IMR-90 (cell line): ENCODE data around the gene GPR75. TPM values are rescaled to one million over a fixed set of nuclear protein-coding genes. Genes with fewer than 3 reads are reported as not detected.

Experiments used
- ATAC-seq: fragments of 200-7000 bp; cut with Tn5 transposase; 2 replicates; pipeline ENCODE4 v1.9.1; 2020; ENCODE audit warnings: low read depth, mild to moderate bottlenecking, moderate library complexity
- BruUV-seq: library from RNA; stranded (reverse); fragments of 400-500 nt; replicated peaks from 2 replicates; lab custom pipeline; 2021; lab: Mats Ljungman, UMichigan
- CTCF ChIA-PET: fragments of 300-600 bp; formaldehyde crosslinking; extraction: SDS; loops from one replicate; lab custom pipeline; 2021; ENCODE audit warnings: antibody characterized with exemption; lab: Yijun Ruan, JAX
- POLR2A ChIA-PET: fragments of 300-600 bp; sonication (Branson Sonifier 250); formaldehyde crosslinking; loops from one replicate; lab custom pipeline; 2022; ENCODE audit warnings: antibody characterized with exemption; ENCODE audit not compliant: unreplicated experiment; lab: Charles Lee
- DNase-seq: peaks from one replicate; pipeline ENCODE4 v3.0.0; 2013
- H2AFZ ChIP-seq: replicated peaks from 2 replicates; pipeline ENCODE3; 2013; ENCODE audit warnings: low read length, mild to moderate bottlenecking; ENCODE audit not compliant: poor library complexity
- H2AK5ac ChIP-seq: 2 replicates; pipeline ENCODE4 v1.6.1; 2013; ENCODE audit warnings: low read depth, low read length, inconsistent platforms
- H2AK9ac ChIP-seq: replicated peaks from 2 replicates; pipeline ENCODE3; 2013; ENCODE audit warnings: mild to moderate bottlenecking, low read depth, low read length, moderate library complexity; ENCODE audit not compliant: poor library complexity
- H2BK120ac ChIP-seq: 2 replicates; pipeline ENCODE4 v1.6.1; 2013; ENCODE audit warnings: low read depth, low read length, inconsistent platforms
- H2BK15ac ChIP-seq: 3 replicates; pipeline ENCODE4 v1.6.1; 2013; ENCODE audit warnings: low read depth, low read length, inconsistent platforms
- H2BK20ac ChIP-seq: 2 replicates; pipeline ENCODE4 v1.6.1; 2013; ENCODE audit warnings: low read depth, mild to moderate bottlenecking, inconsistent platforms, low read length, moderate library complexity
- H2BK5ac ChIP-seq: 2 replicates; pipeline ENCODE4 v1.6.1; 2013; ENCODE audit warnings: mild to moderate bottlenecking, low read depth, low read length, inconsistent platforms; ENCODE audit not compliant: poor library complexity, severe bottlenecking
- H3K14ac ChIP-seq: replicated peaks from 2 replicates; pipeline ENCODE4 v1.6.1; 2013; ENCODE audit warnings: low read depth, low read length, inconsistent platforms
- H3K18ac ChIP-seq: 2 replicates; pipeline ENCODE4 v1.6.1; 2013; ENCODE audit warnings: low read depth, low read length, control low read depth
- H3K23ac ChIP-seq: 2 replicates; pipeline ENCODE4 v1.6.1; 2013; ENCODE audit warnings: low read depth, low read length, inconsistent platforms
- H3K27ac ChIP-seq: 2 replicates; pipeline ENCODE4 v1.5.1; 2013; ENCODE audit warnings: mild to moderate bottlenecking, control low read depth, low read length; ENCODE audit not compliant: insufficient read depth
- H3K27me3 ChIP-seq: 2 replicates; pipeline ENCODE4 v1.6.1; 2013; ENCODE audit warnings: low read length; ENCODE audit not compliant: control insufficient read depth, insufficient read depth
- H3K36me3 ChIP-seq: 2 replicates; pipeline ENCODE4 v1.6.1; 2013; ENCODE audit warnings: low read length, mixed read lengths; ENCODE audit not compliant: control insufficient read depth, insufficient read depth
- H3K4ac ChIP-seq: 2 replicates; pipeline ENCODE4 v1.6.1; 2013; ENCODE audit warnings: low read depth, low read length, inconsistent platforms
- H3K4me1 ChIP-seq: 2 replicates; pipeline ENCODE4 v1.6.1; 2013; ENCODE audit warnings: low read length, mixed read lengths; ENCODE audit not compliant: control insufficient read depth, insufficient read depth
- H3K4me2 ChIP-seq: 2 replicates; pipeline ENCODE4 v1.6.1; 2013; ENCODE audit warnings: low read depth, mild to moderate bottlenecking, control low read depth, low read length, moderate library complexity
- H3K4me3 ChIP-seq: 2 replicates; pipeline ENCODE4 v1.5.1; 2013; ENCODE audit warnings: low read depth, mild to moderate bottlenecking, control low read depth, low read length, moderate library complexity; ENCODE audit not compliant: insufficient read depth
- H3K56ac ChIP-seq: 2 replicates; pipeline ENCODE4 v1.6.1; 2013; ENCODE audit warnings: low read length, inconsistent platforms; ENCODE audit not compliant: insufficient read depth; ENCODE audit errors: extremely low read depth
- H3K79me1 ChIP-seq, 2 experiments: 2 replicates each; pipeline ENCODE4 v1.6.1; 2013; ENCODE audit warnings: low read length in 2 of 2, inconsistent platforms in 1 of 2, low read depth in 1 of 2
- H3K9ac ChIP-seq: 2 replicates; pipeline ENCODE4 v1.6.1; 2013; ENCODE audit warnings: low read depth, low read length, control low read depth
- H3K9me1 ChIP-seq: 2 replicates; pipeline ENCODE4 v1.6.1; 2013; ENCODE audit warnings: low read length, inconsistent platforms; ENCODE audit not compliant: insufficient read depth
- H3K9me3 ChIP-seq: 2 replicates; pipeline ENCODE4 v1.6.1; 2013; ENCODE audit warnings: low read length; ENCODE audit not compliant: control insufficient read depth, insufficient read depth
- H4K20me1 ChIP-seq: 2 replicates; pipeline ENCODE4 v1.6.1; 2013; ENCODE audit warnings: low read length, inconsistent platforms; ENCODE audit not compliant: insufficient read depth
- H4K5ac ChIP-seq: 2 replicates; pipeline ENCODE4 v1.6.1; 2013; ENCODE audit warnings: mild to moderate bottlenecking, low read depth, low read length, control low read depth
- H4K8ac ChIP-seq, 2 experiments: 2 replicates each; pipeline ENCODE4 v1.6.1; 2013; ENCODE audit warnings: low read depth in 2 of 2, low read length in 2 of 2, control low read depth in 1 of 2, inconsistent platforms in 1 of 2
- H4K91ac ChIP-seq: 2 replicates; pipeline ENCODE4 v1.6.1; 2013; ENCODE audit warnings: low read depth, low read length, inconsistent platforms; ENCODE audit not compliant: insufficient read depth
- BHLHE40 ChIP-seq: fragments of 150-350 bp; IDR thresholded peaks from 2 replicates; pipeline ENCODE4 v1.6.1; 2016; ENCODE audit warnings: mild to moderate bottlenecking, low read depth, low read length
- CEBPB ChIP-seq: IDR thresholded peaks from 2 replicates; pipeline ENCODE4 v1.6.1; 2012; ENCODE audit warnings: low read depth, low read length, improper control_type of control experiment
- CHD1 ChIP-seq: IDR thresholded peaks from 2 replicates; pipeline ENCODE4 v1.6.1; 2012; ENCODE audit warnings: low read depth, low read length, improper control_type of control experiment
- FOS ChIP-seq: fragments of 150-350 bp; IDR thresholded peaks from 2 replicates; pipeline ENCODE4 v1.6.1; 2016; ENCODE audit warnings: low read depth, low read length
- MAFK ChIP-seq: IDR thresholded peaks from 2 replicates; pipeline ENCODE4 v1.6.1; 2012; ENCODE audit warnings: low read depth, low read length, improper control_type of control experiment
- MAZ ChIP-seq: IDR thresholded peaks from 2 replicates; pipeline ENCODE4 v1.6.1; 2012; ENCODE audit warnings: low read depth, mild to moderate bottlenecking, low read length, improper control_type of control experiment, moderate library complexity, borderline replicate concordance
- MXI1 ChIP-seq: IDR thresholded peaks from 2 replicates; pipeline ENCODE4 v1.6.1; 2012; ENCODE audit warnings: low read depth, mild to moderate bottlenecking, low read length, moderate library complexity, borderline replicate concordance
- NFE2L2 ChIP-seq: fragments of 150-350 bp; IDR thresholded peaks from 2 replicates; pipeline ENCODE4 v1.6.1; 2016; ENCODE audit warnings: low read depth, mild to moderate bottlenecking, low read length
- POLR2A ChIP-seq: IDR thresholded peaks from 2 replicates; pipeline ENCODE4 v1.6.1; 2012; ENCODE audit warnings: mild to moderate bottlenecking, low read depth, low read length
- RAD21 ChIP-seq: IDR thresholded peaks from 2 replicates; pipeline ENCODE4 v1.6.1; 2012; ENCODE audit warnings: low read length, improper control_type of control experiment
- RCOR1 ChIP-seq: IDR thresholded peaks from 2 replicates; pipeline ENCODE4 v1.6.1; 2012; ENCODE audit warnings: mild to moderate bottlenecking, low read length, improper control_type of control experiment; ENCODE audit not compliant: insufficient replicate concordance
- RFX5 ChIP-seq: IDR thresholded peaks from 2 replicates; pipeline ENCODE4 v1.8.0; 2012; ENCODE audit warnings: low read depth, mild to moderate bottlenecking, low read length, moderate library complexity
- SMC3 ChIP-seq: fragments of 150-350 bp; IDR thresholded peaks from 2 replicates; pipeline ENCODE4 v1.6.1; 2016; ENCODE audit warnings: low read depth, mild to moderate bottlenecking, antibody characterized with exemption, low read length, moderate library complexity
- USF2 ChIP-seq: fragments of 150-350 bp; IDR thresholded peaks from 2 replicates; pipeline ENCODE4 v1.6.1; 2017; ENCODE audit warnings: mild to moderate bottlenecking, antibody characterized with exemption, low read length, low read depth
- dilution Hi-C: fragments of 300-500 bp; cut with HindIII; formaldehyde crosslinking; loops from one replicate; pipeline ENCODE4 v1.14.3; 2018; ENCODE audit warnings: low sequenced_read_pairs; ENCODE audit not compliant: unreplicated experiment
- in situ Hi-C: fragments of 300-500 bp; cut with MboI; formaldehyde crosslinking; loops from 3 replicates; pipeline ENCODE4 v1.14.3; 2019; ENCODE audit warnings: low sequenced_read_pairs, inconsistent platforms, mixed read lengths
- intact Hi-C: fragments of 100-400 bp; cut with micrococcal nuclease; formaldehyde crosslinking; loops from 2 replicates; pipeline ENCODE4 v1.10.0; 2022
- polyA plus RNA-seq, 3 experiments: library from polyadenylated mRNA; depleted of rRNA; stranded (reverse); fragments of >200 nt; gene quantifications; 2 replicates each; pipeline ENCODE4 v1.2.3, GENCODE V29; 2012; ENCODE audit warnings: low replicate concordance in 1 of 3
- total RNA-seq: library from RNA; depleted of rRNA; stranded (reverse); fragments of >200 nt; gene quantifications from 2 replicates; pipeline ENCODE4 v1.2.3, GENCODE V29; 2012
- TF ChIP-seq, protein P1 (sequence below): fragments of 150-350 bp; IDR thresholded peaks from 2 replicates; pipeline ENCODE4 v1.6.1; 2016; ENCODE audit warnings: low read depth, mild to moderate bottlenecking, low read length, moderate library complexity, borderline replicate concordance
- TF ChIP-seq, protein P2 (sequence below): conservative IDR thresholded peaks from 2 replicates; pipeline ENCODE4 v1.5.1; 2012; ENCODE audit warnings: mild to moderate bottlenecking, low read depth, low read length, improper control_type of control experiment

The GPR75 gene
- total and polyA plus RNA-seq, 2 of the 4 experiments (the other 2 are of a cell fraction), result 1.4 to 2.1 TPM

GRCh38 chr2:53813151-53813550, 46.6 kb downstream of the GPR75 start:
- ATAC-seq (no peak), DNase-seq (no peak)
- no peak overlapping the region for H3K56ac ChIP-seq
- no peak overlapping the region for H3K18ac ChIP-seq
- no TSS peak for BruUV-seq
- no peaks in the 10 kb centered on the region for H3K4me1 ChIP-seq
- H2BK20ac ChIP-seq, result no peak overlapping the region
- no peaks in the 10 kb centered on the region for H3K9me1 ChIP-seq
- intact Hi-C loops (loop anchor here (5.0 kb wide), 1 partner anchor 79 kb away; no protein-coding TSS in a partner anchor), in situ Hi-C loops (no loop called here), dilution Hi-C loops (no loop called here)
- H3K4me3 ChIP-seq, result no peak overlapping the region
- no peak overlapping the region for H3K23ac ChIP-seq
- POLR2A ChIA-PET, result interaction anchor here (0.6 kb wide), 1 partner anchor 771 kb away, joined by 4 read pairs; no protein-coding TSS in a partner anchor
- H2AK9ac ChIP-seq, result no peak overlapping the region
- H3K27ac ChIP-seq, result no peak overlapping the region
- no peak overlapping the region for H4K5ac ChIP-seq
- peaks cover 18% of the 10 kb centered on the region for H3K36me3 ChIP-seq
- H3K27me3 ChIP-seq, result no peaks in the 10 kb centered on the region
- no peak overlapping the region for H2AFZ ChIP-seq
- H3K14ac ChIP-seq, result no peak overlapping the region
- no peak overlapping the region for H4K8ac ChIP-seq
- H3K4ac ChIP-seq, result no peak overlapping the region
- H3K9me3 ChIP-seq, result no peaks in the 10 kb centered on the region
- CTCF ChIA-PET, result no interaction called here
- H3K79me1 ChIP-seq, result no peaks in the 10 kb centered on the region
- H3K9ac ChIP-seq, result no peak overlapping the region
- H4K91ac ChIP-seq, result no peak overlapping the region
- TF ChIP-seq, protein P1, sequence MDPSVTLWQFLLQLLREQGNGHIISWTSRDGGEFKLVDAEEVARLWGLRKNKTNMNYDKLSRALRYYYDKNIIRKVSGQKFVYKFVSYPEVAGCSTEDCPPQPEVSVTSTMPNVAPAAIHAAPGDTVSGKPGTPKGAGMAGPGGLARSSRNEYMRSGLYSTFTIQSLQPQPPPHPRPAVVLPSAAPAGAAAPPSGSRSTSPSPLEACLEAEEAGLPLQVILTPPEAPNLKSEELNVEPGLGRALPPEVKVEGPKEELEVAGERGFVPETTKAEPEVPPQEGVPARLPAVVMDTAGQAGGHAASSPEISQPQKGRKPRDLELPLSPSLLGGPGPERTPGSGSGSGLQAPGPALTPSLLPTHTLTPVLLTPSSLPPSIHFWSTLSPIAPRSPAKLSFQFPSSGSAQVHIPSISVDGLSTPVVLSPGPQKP, result no peak
- TF ChIP-seq CEBPB (no peak), BHLHE40 (no peak), USF2 (no peak), RFX5 (no peak), SMC3 (no peak), MXI1 (no peak), MAFK (no peak), POLR2A (no peak), FOS (no peak), MAZ (no peak), NFE2L2 (no peak), RAD21 (no peak), RCOR1 (no peak), CHD1 (no peak)
- TF ChIP-seq, protein P2, sequence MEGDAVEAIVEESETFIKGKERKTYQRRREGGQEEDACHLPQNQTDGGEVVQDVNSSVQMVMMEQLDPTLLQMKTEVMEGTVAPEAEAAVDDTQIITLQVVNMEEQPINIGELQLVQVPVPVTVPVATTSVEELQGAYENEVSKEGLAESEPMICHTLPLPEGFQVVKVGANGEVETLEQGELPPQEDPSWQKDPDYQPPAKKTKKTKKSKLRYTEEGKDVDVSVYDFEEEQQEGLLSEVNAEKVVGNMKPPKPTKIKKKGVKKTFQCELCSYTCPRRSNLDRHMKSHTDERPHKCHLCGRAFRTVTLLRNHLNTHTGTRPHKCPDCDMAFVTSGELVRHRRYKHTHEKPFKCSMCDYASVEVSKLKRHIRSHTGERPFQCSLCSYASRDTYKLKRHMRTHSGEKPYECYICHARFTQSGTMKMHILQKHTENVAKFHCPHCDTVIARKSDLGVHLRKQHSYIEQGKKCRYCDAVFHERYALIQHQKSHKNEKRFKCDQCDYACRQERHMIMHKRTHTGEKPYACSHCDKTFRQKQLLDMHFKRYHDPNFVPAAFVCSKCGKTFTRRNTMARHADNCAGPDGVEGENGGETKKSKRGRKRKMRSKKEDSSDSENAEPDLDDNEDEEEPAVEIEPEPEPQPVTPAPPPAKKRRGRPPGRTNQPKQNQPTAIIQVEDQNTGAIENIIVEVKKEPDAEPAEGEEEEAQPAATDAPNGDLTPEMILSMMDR, result no peak
- no peak overlapping the region for H3K4me2 ChIP-seq
- H2BK15ac ChIP-seq, result no peak overlapping the region
- H2AK5ac ChIP-seq, result no peak overlapping the region
- H4K20me1 ChIP-seq, result no peaks in the 10 kb centered on the region
- no peak overlapping the region for H2BK5ac ChIP-seq
- H2BK120ac ChIP-seq, result no peak overlapping the region
